SK-N-SH treated with all-trans-retinoic acid at 6 μM for 48 hours (cell line): Measurements from ENCODE around the gene TAF10.

Experiments used
- ATAC-seq: fragments of 200-7000 bp; cut with Tn5 transposase; 3 replicates; pipeline ENCODE4 v1.9.1; 2020; ENCODE audit warnings: mild to moderate bottlenecking, moderate library complexity
- ARNTL ChIP-seq: fragments of 450-650 bp; formaldehyde crosslinking; IDR thresholded peaks from 2 replicates; pipeline ENCODE4 v1.5.0; 2020; ENCODE audit warnings: low read depth, mild to moderate bottlenecking, moderate library complexity, borderline replicate concordance
- BACH2 ChIP-seq: fragments of 250-450 bp; sonication (Bioruptor Pico); IDR thresholded peaks from 2 replicates; pipeline ENCODE4 v1.9.0; 2021; ENCODE audit warnings: mild to moderate bottlenecking, borderline replicate concordance
- ESRRG ChIP-seq: fragments of 250-450 bp; sonication (Bioruptor Pico); IDR thresholded peaks from 2 replicates; pipeline ENCODE4 v1.6.1; 2021; ENCODE audit warnings: mild to moderate bottlenecking
- GLIS3 ChIP-seq: fragments of 250-450 bp; sonication (Bioruptor Pico); IDR thresholded peaks from 2 replicates; pipeline ENCODE4 v1.5.0; 2020; ENCODE audit warnings: mild to moderate bottlenecking, moderate library complexity
- ISL1 ChIP-seq: fragments of 250-450 bp; sonication (Bioruptor Pico); IDR thresholded peaks from 2 replicates; pipeline ENCODE4 v2.1.2; 2022; ENCODE audit warnings: mild to moderate bottlenecking, moderate library complexity
- OSR1 ChIP-seq: fragments of 250-450 bp; sonication (Bioruptor Pico); IDR thresholded peaks from 2 replicates; pipeline ENCODE4 v1.8.0; 2022; ENCODE audit warnings: moderate library complexity, mild to moderate bottlenecking, inconsistent platforms
- PPARA ChIP-seq: fragments of 250-450 bp; sonication (Bioruptor Pico); IDR thresholded peaks from 2 replicates; pipeline ENCODE4 v1.5.0; 2020; ENCODE audit warnings: mild to moderate bottlenecking, borderline replicate concordance
- RARB ChIP-seq: fragments of 250-450 bp; sonication (Bioruptor Pico); IDR thresholded peaks from 2 replicates; pipeline ENCODE4 v1.8.0; 2021; ENCODE audit warnings: mild to moderate bottlenecking, moderate library complexity
- SNAI2 ChIP-seq: fragments of 250-450 bp; sonication (Bioruptor Pico); IDR thresholded peaks from 2 replicates; pipeline ENCODE4 v1.5.0; 2020; ENCODE audit warnings: mild to moderate bottlenecking, moderate library complexity
- TCF4 ChIP-seq: fragments of 250-450 bp; sonication (Bioruptor Pico); IDR thresholded peaks from 2 replicates; pipeline ENCODE4 v1.8.0; 2021; ENCODE audit warnings: mild to moderate bottlenecking, moderate library complexity, borderline replicate concordance
- ZC3H10 ChIP-seq: fragments of 250-450 bp; sonication (Bioruptor Pico); IDR thresholded peaks from 2 replicates; pipeline ENCODE4 v1.5.1; 2021; ENCODE audit warnings: mild to moderate bottlenecking, moderate library complexity
- ZFP30 ChIP-seq: fragments of 450-650 bp; formaldehyde crosslinking; IDR thresholded peaks from 2 replicates; pipeline ENCODE4 v1.5.0; 2022; ENCODE audit warnings: mild to moderate bottlenecking, moderate library complexity
- ZNF565 ChIP-seq: fragments of 450-650 bp; formaldehyde crosslinking; conservative IDR thresholded peaks from 2 replicates; pipeline ENCODE4 v1.5.0; 2020; ENCODE audit warnings: low read depth, mild to moderate bottlenecking, moderate library complexity
- ZNF70 ChIP-seq: fragments of 450-650 bp; formaldehyde crosslinking; IDR thresholded peaks from 2 replicates; pipeline ENCODE4 v1.5.0; 2020; ENCODE audit warnings: mild to moderate bottlenecking, moderate library complexity
- ZNF8 ChIP-seq: fragments of 450-650 bp; formaldehyde crosslinking; IDR thresholded peaks from 2 replicates; pipeline ENCODE4 v1.5.0; 2020; ENCODE audit warnings: mild to moderate bottlenecking, moderate library complexity
- TF ChIP-seq, protein P1 (sequence below): fragments of 250-450 bp; sonication (Bioruptor Pico); IDR thresholded peaks from 2 replicates; pipeline ENCODE4 v1.8.0; 2020; ENCODE audit warnings: mild to moderate bottlenecking, moderate library complexity, borderline replicate concordance
- TF ChIP-seq, protein P2 (sequence below): fragments of 250-450 bp; sonication (Bioruptor Pico); IDR thresholded peaks from 2 replicates; pipeline ENCODE4 v1.5.1; 2020; ENCODE audit warnings: low read depth, mild to moderate bottlenecking, moderate library complexity
- TF ChIP-seq, protein P3 (sequence below): fragments of 250-450 bp; sonication (Bioruptor Pico); IDR thresholded peaks from 2 replicates; pipeline ENCODE4 v1.8.0; 2021; ENCODE audit warnings: low read depth, mild to moderate bottlenecking, moderate library complexity, borderline replicate concordance
- TF ChIP-seq, protein P4 (sequence below): fragments of 250-450 bp; sonication (Bioruptor Pico); IDR thresholded peaks from 2 replicates; pipeline ENCODE4 v1.5.0; 2020; ENCODE audit warnings: mild to moderate bottlenecking, moderate library complexity
- TF ChIP-seq, protein P5 (sequence below): fragments of 250-450 bp; sonication (Bioruptor Pico); IDR thresholded peaks from 2 replicates; pipeline ENCODE4 v1.5.1; 2021; ENCODE audit warnings: mild to moderate bottlenecking, moderate library complexity

The TAF10 gene

DNA sequence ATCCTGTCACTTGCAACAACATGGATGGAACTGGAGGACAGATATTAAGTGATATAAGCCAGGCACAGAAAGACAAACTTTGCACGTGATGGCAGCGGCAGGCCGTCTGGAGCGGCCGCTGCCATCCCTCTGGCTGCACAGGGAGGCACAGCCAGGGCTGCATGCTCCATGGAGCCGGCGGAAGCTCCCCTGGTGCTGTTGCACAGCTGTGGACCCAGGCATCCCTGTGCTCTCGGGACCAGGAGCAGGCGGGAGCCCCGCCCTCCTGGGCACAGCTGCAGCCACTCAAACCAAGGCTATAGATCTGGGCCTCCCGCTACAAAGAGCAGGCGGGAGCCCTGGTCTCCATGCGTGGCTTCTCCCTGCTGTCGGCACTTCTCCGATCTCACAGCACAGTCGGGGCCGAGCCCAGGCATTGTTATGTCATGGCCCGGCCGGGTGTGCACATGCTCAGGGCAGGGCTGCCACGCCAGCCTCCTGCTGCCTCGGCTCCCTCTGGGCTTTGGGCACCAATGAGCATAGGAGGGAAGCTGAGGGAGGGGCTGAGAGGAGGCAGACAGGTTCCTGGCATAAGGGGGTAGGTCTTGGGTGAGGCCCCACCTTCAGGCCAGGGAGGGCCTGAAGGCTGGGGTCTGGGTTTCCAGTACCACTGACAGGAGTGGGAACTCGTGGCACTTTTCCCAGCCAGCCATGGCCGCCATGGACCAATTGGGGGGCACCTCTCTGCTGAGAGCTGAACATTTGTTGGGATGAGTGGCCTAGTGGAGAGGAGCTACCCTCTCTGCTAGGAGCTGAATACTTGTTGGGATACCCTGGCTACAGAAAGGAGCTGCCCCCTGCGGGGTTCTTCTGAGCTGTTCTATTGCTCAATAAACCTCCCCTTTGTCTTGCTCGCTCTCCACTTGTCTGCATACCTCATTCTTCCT, 25.3 kb downstream of the TAF10 start (continued):
- TF ChIP-seq, protein P1, sequence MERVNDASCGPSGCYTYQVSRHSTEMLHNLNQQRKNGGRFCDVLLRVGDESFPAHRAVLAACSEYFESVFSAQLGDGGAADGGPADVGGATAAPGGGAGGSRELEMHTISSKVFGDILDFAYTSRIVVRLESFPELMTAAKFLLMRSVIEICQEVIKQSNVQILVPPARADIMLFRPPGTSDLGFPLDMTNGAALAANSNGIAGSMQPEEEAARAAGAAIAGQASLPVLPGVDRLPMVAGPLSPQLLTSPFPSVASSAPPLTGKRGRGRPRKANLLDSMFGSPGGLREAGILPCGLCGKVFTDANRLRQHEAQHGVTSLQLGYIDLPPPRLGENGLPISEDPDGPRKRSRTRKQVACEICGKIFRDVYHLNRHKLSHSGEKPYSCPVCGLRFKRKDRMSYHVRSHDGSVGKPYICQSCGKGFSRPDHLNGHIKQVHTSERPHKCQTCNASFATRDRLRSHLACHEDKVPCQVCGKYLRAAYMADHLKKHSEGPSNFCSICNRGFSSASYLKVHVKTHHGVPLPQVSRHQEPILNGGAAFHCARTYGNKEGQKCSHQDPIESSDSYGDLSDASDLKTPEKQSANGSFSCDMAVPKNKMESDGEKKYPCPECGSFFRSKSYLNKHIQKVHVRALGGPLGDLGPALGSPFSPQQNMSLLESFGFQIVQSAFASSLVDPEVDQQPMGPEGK (CRISPR knock-in tag), result no peak

DNA sequence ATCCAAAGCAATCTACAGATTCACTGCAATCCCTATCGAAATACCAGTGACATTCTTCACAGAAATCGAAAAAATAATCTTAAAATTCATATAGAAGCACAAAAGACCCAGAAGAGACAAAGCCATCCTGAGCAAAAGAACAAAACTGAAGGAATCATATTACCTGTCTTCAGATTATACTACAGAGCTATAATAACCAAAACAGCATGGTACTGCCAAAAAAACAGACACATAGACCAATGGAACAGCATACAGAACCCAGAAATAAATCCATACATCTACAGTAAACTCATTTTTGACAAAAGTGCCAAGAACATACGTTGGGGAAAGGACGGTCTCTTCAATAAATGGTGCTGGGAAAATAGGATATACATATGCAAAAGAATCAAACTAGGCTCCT, 27.5 kb downstream of the TAF10 start:
- no peak for ATAC-seq
- TF ChIP-seq, protein P2, sequence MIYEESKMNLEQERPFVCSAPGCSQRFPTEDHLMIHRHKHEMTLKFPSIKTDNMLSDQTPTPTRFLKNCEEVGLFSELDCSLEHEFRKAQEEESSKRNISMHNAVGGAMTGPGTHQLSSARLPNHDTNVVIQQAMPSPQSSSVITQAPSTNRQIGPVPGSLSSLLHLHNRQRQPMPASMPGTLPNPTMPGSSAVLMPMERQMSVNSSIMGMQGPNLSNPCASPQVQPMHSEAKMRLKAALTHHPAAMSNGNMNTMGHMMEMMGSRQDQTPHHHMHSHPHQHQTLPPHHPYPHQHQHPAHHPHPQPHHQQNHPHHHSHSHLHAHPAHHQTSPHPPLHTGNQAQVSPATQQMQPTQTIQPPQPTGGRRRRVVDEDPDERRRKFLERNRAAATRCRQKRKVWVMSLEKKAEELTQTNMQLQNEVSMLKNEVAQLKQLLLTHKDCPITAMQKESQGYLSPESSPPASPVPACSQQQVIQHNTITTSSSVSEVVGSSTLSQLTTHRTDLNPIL (CRISPR knock-in tag), result no peak
- TF ChIP-seq, protein P3, sequence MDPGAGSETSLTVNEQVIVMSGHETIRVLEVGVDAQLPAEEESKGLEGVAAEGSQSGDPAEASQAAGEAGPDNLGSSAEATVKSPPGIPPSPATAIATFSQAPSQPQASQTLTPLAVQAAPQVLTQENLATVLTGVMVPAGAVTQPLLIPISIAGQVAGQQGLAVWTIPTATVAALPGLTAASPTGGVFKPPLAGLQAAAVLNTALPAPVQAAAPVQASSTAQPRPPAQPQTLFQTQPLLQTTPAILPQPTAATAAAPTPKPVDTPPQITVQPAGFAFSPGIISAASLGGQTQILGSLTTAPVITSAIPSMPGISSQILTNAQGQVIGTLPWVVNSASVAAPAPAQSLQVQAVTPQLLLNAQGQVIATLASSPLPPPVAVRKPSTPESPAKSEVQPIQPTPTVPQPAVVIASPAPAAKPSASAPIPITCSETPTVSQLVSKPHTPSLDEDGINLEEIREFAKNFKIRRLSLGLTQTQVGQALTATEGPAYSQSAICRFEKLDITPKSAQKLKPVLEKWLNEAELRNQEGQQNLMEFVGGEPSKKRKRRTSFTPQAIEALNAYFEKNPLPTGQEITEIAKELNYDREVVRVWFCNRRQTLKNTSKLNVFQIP, result no peak
- TF ChIP-seq PPARA (CRISPR knock-in tag), result no peak

DNA sequence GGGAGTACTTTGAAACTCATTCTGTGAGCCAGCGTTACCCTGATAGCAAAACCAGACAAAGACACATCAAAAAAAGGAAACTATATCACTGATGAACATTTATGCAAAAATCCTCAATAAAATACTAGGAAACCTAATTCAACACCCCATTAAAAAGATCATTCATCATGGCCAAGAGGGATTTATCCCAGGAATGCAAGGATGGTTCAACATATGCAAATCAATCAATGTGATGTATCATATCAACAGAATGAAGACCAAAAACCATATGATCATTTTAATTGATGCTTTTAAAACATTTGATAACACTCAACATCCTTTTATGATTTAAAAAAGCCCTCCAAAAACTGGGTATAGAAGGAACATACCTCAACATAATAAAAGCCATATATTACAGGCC, 28.4 kb downstream of the TAF10 start:
- TF ChIP-seq ZNF8 (CRISPR knock-in tag), result no peak
- no peak for TF ChIP-seq RARB
- no peak for TF ChIP-seq ZFP30
- no peak for TF ChIP-seq GLIS3 (CRISPR knock-in tag)
- TF ChIP-seq ZNF70 (CRISPR knock-in tag), result no peak
- TF ChIP-seq, protein P3, result no peak
- no peak for TF ChIP-seq ISL1 (CRISPR knock-in tag)
- TF ChIP-seq ARNTL, result no peak
- TF ChIP-seq OSR1 (CRISPR knock-in tag), result no peak
- TF ChIP-seq, protein P4, sequence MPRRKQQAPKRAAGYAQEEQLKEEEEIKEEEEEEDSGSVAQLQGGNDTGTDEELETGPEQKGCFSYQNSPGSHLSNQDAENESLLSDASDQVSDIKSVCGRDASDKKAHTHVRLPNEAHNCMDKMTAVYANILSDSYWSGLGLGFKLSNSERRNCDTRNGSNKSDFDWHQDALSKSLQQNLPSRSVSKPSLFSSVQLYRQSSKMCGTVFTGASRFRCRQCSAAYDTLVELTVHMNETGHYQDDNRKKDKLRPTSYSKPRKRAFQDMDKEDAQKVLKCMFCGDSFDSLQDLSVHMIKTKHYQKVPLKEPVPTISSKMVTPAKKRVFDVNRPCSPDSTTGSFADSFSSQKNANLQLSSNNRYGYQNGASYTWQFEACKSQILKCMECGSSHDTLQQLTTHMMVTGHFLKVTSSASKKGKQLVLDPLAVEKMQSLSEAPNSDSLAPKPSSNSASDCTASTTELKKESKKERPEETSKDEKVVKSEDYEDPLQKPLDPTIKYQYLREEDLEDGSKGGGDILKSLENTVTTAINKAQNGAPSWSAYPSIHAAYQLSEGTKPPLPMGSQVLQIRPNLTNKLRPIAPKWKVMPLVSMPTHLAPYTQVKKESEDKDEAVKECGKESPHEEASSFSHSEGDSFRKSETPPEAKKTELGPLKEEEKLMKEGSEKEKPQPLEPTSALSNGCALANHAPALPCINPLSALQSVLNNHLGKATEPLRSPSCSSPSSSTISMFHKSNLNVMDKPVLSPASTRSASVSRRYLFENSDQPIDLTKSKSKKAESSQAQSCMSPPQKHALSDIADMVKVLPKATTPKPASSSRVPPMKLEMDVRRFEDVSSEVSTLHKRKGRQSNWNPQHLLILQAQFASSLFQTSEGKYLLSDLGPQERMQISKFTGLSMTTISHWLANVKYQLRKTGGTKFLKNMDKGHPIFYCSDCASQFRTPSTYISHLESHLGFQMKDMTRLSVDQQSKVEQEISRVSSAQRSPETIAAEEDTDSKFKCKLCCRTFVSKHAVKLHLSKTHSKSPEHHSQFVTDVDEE (CRISPR knock-in tag), result no peak
- TF ChIP-seq SNAI2, result no peak
- TF ChIP-seq BACH2 (CRISPR knock-in tag), result no peak
- no peak for TF ChIP-seq PPARA (CRISPR knock-in tag)
- TF ChIP-seq, protein P1 (CRISPR knock-in tag), result no peak
- TF ChIP-seq ESRRG, result no peak
- no peak for TF ChIP-seq TCF4 (CRISPR knock-in tag)
- no peak for TF ChIP-seq ZNF565 (CRISPR knock-in tag)
- TF ChIP-seq, protein P5, sequence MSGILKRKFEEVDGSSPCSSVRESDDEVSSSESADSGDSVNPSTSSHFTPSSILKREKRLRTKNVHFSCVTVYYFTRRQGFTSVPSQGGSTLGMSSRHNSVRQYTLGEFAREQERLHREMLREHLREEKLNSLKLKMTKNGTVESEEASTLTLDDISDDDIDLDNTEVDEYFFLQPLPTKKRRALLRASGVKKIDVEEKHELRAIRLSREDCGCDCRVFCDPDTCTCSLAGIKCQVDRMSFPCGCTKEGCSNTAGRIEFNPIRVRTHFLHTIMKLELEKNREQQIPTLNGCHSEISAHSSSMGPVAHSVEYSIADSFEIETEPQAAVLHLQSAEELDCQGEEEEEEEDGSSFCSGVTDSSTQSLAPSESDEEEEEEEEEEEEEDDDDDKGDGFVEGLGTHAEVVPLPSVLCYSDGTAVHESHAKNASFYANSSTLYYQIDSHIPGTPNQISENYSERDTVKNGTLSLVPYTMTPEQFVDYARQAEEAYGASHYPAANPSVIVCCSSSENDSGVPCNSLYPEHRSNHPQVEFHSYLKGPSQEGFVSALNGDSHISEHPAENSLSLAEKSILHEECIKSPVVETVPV, result no peak
- no peak for TF ChIP-seq ZC3H10 (CRISPR knock-in tag)
- ATAC-seq, result no peak
